H1 (cell line): Measurements from ENCODE around the gene CFAP210. TPM values are rescaled to one million over a fixed set of nuclear protein-coding genes. Genes with fewer than 3 reads are reported as not detected.

Experiments used
- CTCF ChIA-PET: fragments of 300-600 bp; sonication (Branson Sonifier 250); formaldehyde crosslinking; loops from one replicate; lab custom pipeline; 2021; ENCODE audit not compliant: partially characterized antibody; lab: Charles Lee
- POLR2A ChIA-PET: fragments of 300-600 bp; sonication (Branson Sonifier 250); formaldehyde crosslinking; loops from one replicate; lab custom pipeline; 2021; ENCODE audit warnings: inconsistent platforms; ENCODE audit not compliant: partially characterized antibody; lab: Charles Lee
- DNase-seq, 2 experiments: peaks; one replicate each; pipeline versions ENCODE4 v3.0.0 to v3.0.0-alpha.2; 2010 to 2022; ENCODE audit warnings: low spot score in 2 of 2, low read depth in 1 of 2, mixed read lengths in 1 of 2
- FAIRE-seq: peaks from 2 replicates; lab custom pipeline; 2011; peaks lifted over from hg19 to GRCh38; lab: Jason Lieb, UNC
- H2AFZ ChIP-seq: 2 replicates; pipeline ENCODE4 v1.8.1; 2012; ENCODE audit warnings: low read length, inconsistent platforms
- H2AK5ac ChIP-seq: 2 replicates; pipeline ENCODE4 v1.6.1; 2013; ENCODE audit warnings: low read depth, low read length
- H2BK120ac ChIP-seq: replicated peaks from 2 replicates; pipeline ENCODE3; 2013; ENCODE audit warnings: low read depth, low read length, inconsistent platforms
- H2BK12ac ChIP-seq: 2 replicates; pipeline ENCODE4 v1.6.1; 2013; ENCODE audit warnings: low read depth, low read length
- H2BK15ac ChIP-seq: 2 replicates; pipeline ENCODE4 v1.6.1; 2013; ENCODE audit warnings: low read length
- H2BK20ac ChIP-seq: 2 replicates; pipeline ENCODE4 v1.6.1; 2013; ENCODE audit warnings: low read length
- H2BK5ac ChIP-seq: 2 replicates; pipeline ENCODE4 v1.6.1; 2013; ENCODE audit warnings: low read depth, low read length
- H3K14ac ChIP-seq: 2 replicates; pipeline ENCODE4 v1.6.1; 2013; ENCODE audit warnings: inconsistent platforms; ENCODE audit not compliant: insufficient read length
- H3K18ac ChIP-seq: 2 replicates; pipeline ENCODE4 v1.6.1; 2013; ENCODE audit warnings: low read length; ENCODE audit errors: extremely low read depth
- H3K23ac ChIP-seq: 2 replicates; pipeline ENCODE4 v1.6.1; 2013; ENCODE audit warnings: inconsistent platforms; ENCODE audit not compliant: insufficient read length
- H3K23me2 ChIP-seq: 2 replicates; pipeline ENCODE4 v1.6.1; 2013; ENCODE audit warnings: low read depth, low read length
- H3K27ac ChIP-seq: 2 replicates; pipeline ENCODE4 v1.6.1; 2011; ENCODE audit warnings: low read depth, low read length, inconsistent platforms
- H3K27me3 ChIP-seq, 4 experiments: replicated peaks in 1 of 4; 1 replicate in 1 of 4; 2 replicates in 3 of 4; pipeline versions ENCODE4 v1.6.1 to v1.8.1; 2011 to 2013; ENCODE audit warnings: low read length in 3 of 4, mild to moderate bottlenecking in 3 of 4, inconsistent platforms in 2 of 4, mixed read lengths in 2 of 4, moderate library complexity in 1 of 4; ENCODE audit not compliant: control insufficient read depth in 3 of 4, insufficient read depth in 3 of 4; ENCODE audit errors: extremely low read depth in 1 of 4
- H3K36me3 ChIP-seq, 4 experiments: 2 replicates each; pipeline versions ENCODE4 v1.6.1 to v1.8.1; 2011 to 2013; ENCODE audit warnings: mild to moderate bottlenecking in 4 of 4, low read length in 3 of 4, moderate library complexity in 2 of 4, control low read depth in 1 of 4, inconsistent platforms in 1 of 4; ENCODE audit not compliant: insufficient read depth in 4 of 4, control insufficient read depth in 2 of 4
- H3K4ac ChIP-seq: replicated peaks from 2 replicates; pipeline ENCODE3; 2013; ENCODE audit warnings: low read length, low read depth, mixed read lengths, inconsistent platforms; ENCODE audit not compliant: insufficient read length
- H3K4me1 ChIP-seq, 4 experiments: replicated peaks in 1 of 4; 1 replicate in 1 of 4; 2 replicates in 3 of 4; pipeline versions ENCODE4 v1.6.1 to v1.8.1; 2011 to 2013; ENCODE audit warnings: low read length in 3 of 4, inconsistent platforms in 2 of 4, mixed read lengths in 1 of 4; ENCODE audit not compliant: insufficient read depth in 4 of 4, control insufficient read depth in 3 of 4
- H3K4me2 ChIP-seq, 2 experiments: 2 replicates each; pipeline versions ENCODE4 v1.6.1 to v1.8.1; 2011 to 2013; ENCODE audit warnings: low read depth in 2 of 2, low read length in 2 of 2, control low read depth in 1 of 2, inconsistent platforms in 1 of 2, mild to moderate bottlenecking in 1 of 2; ENCODE audit not compliant: insufficient read depth in 1 of 2
- H3K4me3 ChIP-seq, 4 experiments: fragments of 200-600, 300-600 bp in 1 of 4; sonication (generic), shearing (Covaris generic), sonication (Bioruptor Twin) in 1 of 4; 2 replicates each; pipeline versions ENCODE4 v1.5.1 to v1.8.1; 2011 to 2016; ENCODE audit warnings: low read length in 4 of 4, low read depth in 3 of 4, control low read depth in 2 of 4, inconsistent platforms in 2 of 4, mild to moderate bottlenecking in 2 of 4, mixed read lengths in 1 of 4, moderate library complexity in 1 of 4; ENCODE audit not compliant: insufficient read depth in 2 of 4; ENCODE audit errors: extremely low read depth in 1 of 4
- H3K56ac ChIP-seq: replicated peaks from 2 replicates; pipeline ENCODE3; 2013; ENCODE audit warnings: low read depth, mild to moderate bottlenecking, mixed read lengths, low read length, inconsistent platforms; ENCODE audit not compliant: insufficient read length
- H3K79me1 ChIP-seq: 2 replicates; pipeline ENCODE4 v1.6.1; 2013; ENCODE audit warnings: low read depth, low read length, control low read depth
- H3K79me2 ChIP-seq, 2 experiments: 2 replicates each; pipeline versions ENCODE4 v1.6.1 to v1.8.1; 2012 to 2013; ENCODE audit warnings: low read length in 2 of 2, mild to moderate bottlenecking in 2 of 2, inconsistent platforms in 1 of 2; ENCODE audit not compliant: insufficient read depth in 2 of 2, control insufficient read depth in 1 of 2
- H3K9ac ChIP-seq, 4 experiments: replicated peaks in 1 of 4; 1 replicate in 1 of 4; 2 replicates in 3 of 4; pipeline versions ENCODE4 v1.6.1 to v1.8.1; 2011 to 2013; ENCODE audit warnings: low read depth in 3 of 4, low read length in 3 of 4, control low read depth in 2 of 4, mild to moderate bottlenecking in 2 of 4, moderate library complexity in 2 of 4, inconsistent platforms in 1 of 4; ENCODE audit errors: extremely low read depth in 1 of 4
- H3K9me3 ChIP-seq, 2 experiments: 2 replicates each; pipeline versions ENCODE4 v1.6.1 to v1.8.1; 2012 to 2013; ENCODE audit warnings: mild to moderate bottlenecking in 2 of 2, moderate library complexity in 2 of 2, control low read depth in 1 of 2, inconsistent platforms in 1 of 2, low read depth in 1 of 2, low read length in 1 of 2, mixed read lengths in 1 of 2; ENCODE audit not compliant: insufficient read depth in 2 of 2
- H4K20me1 ChIP-seq, 2 experiments: replicated peaks in 1 of 2; 2 replicates each; pipeline versions ENCODE3 to v1.8.1; 2011 to 2013; ENCODE audit warnings: inconsistent platforms in 2 of 2, low read length in 2 of 2, mild to moderate bottlenecking in 1 of 2; ENCODE audit not compliant: insufficient read depth in 2 of 2, control insufficient read depth in 1 of 2
- H4K5ac ChIP-seq: 2 replicates; pipeline ENCODE4 v1.6.1; 2013; ENCODE audit warnings: low read length, low read depth, mixed read lengths, inconsistent platforms; ENCODE audit not compliant: insufficient read length
- H4K8ac ChIP-seq: 2 replicates; pipeline ENCODE4 v1.8.0; 2013; ENCODE audit warnings: mild to moderate bottlenecking, moderate library complexity, low read length, inconsistent platforms; ENCODE audit not compliant: insufficient read depth; ENCODE audit errors: extremely low read depth
- H4K91ac ChIP-seq: replicated peaks from 2 replicates; pipeline ENCODE3; 2013; ENCODE audit warnings: low read length, mixed read lengths, inconsistent platforms; ENCODE audit not compliant: insufficient read length
- EZH2 ChIP-seq: fragments of 200-600 bp; sonication (generic); IDR thresholded peaks from 2 replicates; pipeline ENCODE4 v1.7.1; 2012; ENCODE audit warnings: low read depth, mild to moderate bottlenecking, moderate library complexity, low read length, inconsistent platforms; ENCODE audit not compliant: severe bottlenecking
- GABPA ChIP-seq: IDR thresholded peaks from 2 replicates; pipeline ENCODE4 v1.6.1; 2011; ENCODE audit warnings: mild to moderate bottlenecking, low read length, moderate library complexity, borderline replicate concordance; ENCODE audit not compliant: insufficient read depth
- HDAC2 ChIP-seq, 2 experiments: fragments of 300-600 bp in 1 of 2; sonication (generic) in 1 of 2; IDR thresholded peaks; 2 replicates each; pipeline ENCODE4 v1.6.1; 2011 to 2012; ENCODE audit warnings: low read depth in 2 of 2, low read length in 2 of 2, mild to moderate bottlenecking in 2 of 2, moderate library complexity in 2 of 2, borderline replicate concordance in 1 of 2, inconsistent platforms in 1 of 2
- JUN ChIP-seq: IDR thresholded peaks from 2 replicates; pipeline ENCODE4 v1.6.1; 2011; ENCODE audit warnings: low read depth, mild to moderate bottlenecking, improper control_type of control experiment, low read length
- POLR2AphosphoS5 ChIP-seq: IDR thresholded peaks from 2 replicates; pipeline ENCODE4 v1.6.1; 2011; ENCODE audit warnings: low read depth, low read length
- RFX5 ChIP-seq: IDR thresholded peaks from 2 replicates; pipeline ENCODE4 v1.6.1; 2011; ENCODE audit warnings: low read depth, low read length, improper control_type of control experiment, borderline replicate concordance
- RNF2 ChIP-seq: fragments of 200-900, 300-1000 bp; sonication (generic); IDR thresholded peaks from 2 replicates; pipeline ENCODE4 v1.7.1; 2016; ENCODE audit warnings: borderline replicate concordance, low read depth, mild to moderate bottlenecking, antibody characterized with exemption, low read length; ENCODE audit not compliant: poor library complexity, severe bottlenecking; ENCODE audit errors: missing control alignments
- SAP30 ChIP-seq: fragments of 300-600 bp; sonication (generic); IDR thresholded peaks from 2 replicates; pipeline ENCODE4 v1.7.1; 2012; ENCODE audit warnings: low read length, moderate library complexity, mild to moderate bottlenecking, inconsistent platforms; ENCODE audit not compliant: insufficient read depth, insufficient replicate concordance
- SIN3A ChIP-seq, 2 experiments: IDR thresholded peaks in 1 of 2; conservative IDR thresholded peaks in 1 of 2; 2 replicates each; pipeline ENCODE4 v1.6.1; 2011 to 2012; ENCODE audit warnings: low read length in 2 of 2, improper control_type of control experiment in 1 of 2, low read depth in 1 of 2, mild to moderate bottlenecking in 1 of 2
- SIRT6 ChIP-seq: IDR thresholded peaks from one replicate; pipeline ENCODE4 v1.7.1; 2012; ENCODE audit warnings: low read length, inconsistent platforms
- ZNF274 ChIP-seq: IDR thresholded peaks from 2 replicates; pipeline ENCODE4 v1.7.0; 2012; ENCODE audit warnings: low read length, borderline replicate concordance; ENCODE audit errors: extremely low read depth
- WGBS, 2 experiments: shearing (Covaris generic) in 1 of 2; methylation state at CpG; one replicate each; pipeline versions ENCODE4 v1.1.6 to v1.1.7; 2013 to 2015; ENCODE audit warnings: low lambda C conversion rate in 2 of 2, mixed read lengths in 2 of 2, inconsistent platforms in 1 of 2, low coverage in 1 of 2, missing lambda C conversion rate in 1 of 2; ENCODE audit not compliant: insufficient replicate concordance in 2 of 2, insufficient coverage in 1 of 2, insufficient read length in 1 of 2; ENCODE audit errors: extremely low coverage in 1 of 2, missing lambda C conversion rate in 1 of 2; 5-methylcytosine and 5-hydroxymethylcytosine counted together
- polyA plus RNA-seq, 7 experiments: library from polyadenylated mRNA; depleted of rRNA in 3 of 7; stranded (reverse) in 5 of 7; unstranded in 2 of 7; fragments of >200 nt in 5 of 7; fragments of 200-250 nt in 2 of 7; gene quantifications; 1 replicate in 5 of 7; 2 replicates in 1 of 7; 4 replicates in 1 of 7; pipeline versions ENCODE4 v1.2.1 to v1.2.3, GENCODE V29; 2011 to 2013; ENCODE audit warnings: missing spikeins in 2 of 7, mixed read lengths in 2 of 7
- total RNA-seq: library from RNA; stranded (reverse); fragmentation: NEBNext Ultra II Directional; extraction: Animal tissue kit (Norgen Biotek cat#: 25700); gene quantifications from 2 replicates; pipeline ENCODE4 v1.2.1, GENCODE V29; 2021
- TF ChIP-seq, protein P1 (sequence below): IDR thresholded peaks from 2 replicates; pipeline ENCODE4 v1.6.1; 2012; ENCODE audit warnings: inconsistent platforms

Gene CFAP210
- total and polyA plus RNA-seq, 2 of the 8 experiments (the other 6 are each of a cell fraction or from before 2014, with no cell fraction given), result 0.06 to 0.37 TPM

DNA sequence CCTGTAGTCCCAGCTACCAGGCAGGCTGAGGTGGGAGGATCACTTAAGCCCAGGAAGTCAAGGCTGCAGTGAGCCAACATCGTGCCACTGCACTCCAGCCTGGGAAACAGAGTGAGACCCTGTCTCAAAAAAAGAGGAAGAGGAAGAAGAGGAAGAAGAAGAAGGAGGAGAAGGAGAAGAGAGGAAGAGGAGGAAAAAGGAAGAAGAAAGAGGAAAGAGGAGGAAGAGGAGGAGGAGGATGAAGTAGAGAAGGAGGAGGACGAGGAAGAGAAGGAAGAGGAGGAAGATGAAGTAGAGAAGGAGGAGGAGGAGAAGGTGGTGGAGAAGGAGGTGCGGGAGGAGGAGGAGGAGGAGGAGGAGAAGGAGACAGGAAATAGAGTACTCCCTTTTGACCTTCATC lies 38.0 kb downstream of the CFAP210 start:
- 85 to 97% methylated on average over 2 to 3 of the region's 3 CpGs for WGBS, 2 experiments
- no peak overlapping the region for H3K9ac ChIP-seq
- no peak overlapping the region for H3K4ac ChIP-seq
- H2BK15ac ChIP-seq, result no peak overlapping the region
- H3K4me3 ChIP-seq, result no peak overlapping the region
- no peak overlapping the region for H2BK120ac ChIP-seq
- no peaks in the 10 kb centered on the region for H3K36me3 ChIP-seq
- H2BK20ac ChIP-seq, result no peak overlapping the region
- no peak overlapping the region for H2AK5ac ChIP-seq
- H3K14ac ChIP-seq, result no peak overlapping the region
- H4K91ac ChIP-seq, result no peak overlapping the region
- no peaks in the 10 kb centered on the region for H3K27me3 ChIP-seq
- no peaks in the 10 kb centered on the region for H3K4me1 ChIP-seq
- no peak overlapping the region for H3K4me2 ChIP-seq
- no peak overlapping the region for H3K23ac ChIP-seq
- H3K79me2 ChIP-seq, result no peaks in the 10 kb centered on the region
- H3K18ac ChIP-seq, result no peak overlapping the region
- no peak overlapping the region for H2BK12ac ChIP-seq
- no peak overlapping the region for H2AFZ ChIP-seq
- no peaks in the 10 kb centered on the region; the same call in 1 of the 2 replicates for H3K23me2 ChIP-seq
- no peak overlapping the region for H3K27ac ChIP-seq
- H3K9me3 ChIP-seq, result no peaks in the 10 kb centered on the region
- no peak overlapping the region for H4K8ac ChIP-seq
- no peak overlapping the region for H2BK5ac ChIP-seq
- POLR2A ChIA-PET, result no interaction called here
- no peak overlapping the region for H3K56ac ChIP-seq
- DNase-seq (no peak), FAIRE-seq (no peak)
- H3K79me1 ChIP-seq, result no peaks in the 10 kb centered on the region
- no peak overlapping the region for H4K5ac ChIP-seq
- H4K20me1 ChIP-seq, result no peaks in the 10 kb centered on the region
- CTCF ChIA-PET, result interaction anchor here (0.7 to 1.5 kb wide), 2 partner anchors 8 to 21 kb away, joined by 4 to 5 read pairs; no protein-coding TSS in a partner anchor
- TF ChIP-seq EZH2, result no peak
- TF ChIP-seq RFX5, result no peak
- TF ChIP-seq RNF2, result no peak
- TF ChIP-seq POLR2AphosphoS5, result no peak
- TF ChIP-seq, protein P1, sequence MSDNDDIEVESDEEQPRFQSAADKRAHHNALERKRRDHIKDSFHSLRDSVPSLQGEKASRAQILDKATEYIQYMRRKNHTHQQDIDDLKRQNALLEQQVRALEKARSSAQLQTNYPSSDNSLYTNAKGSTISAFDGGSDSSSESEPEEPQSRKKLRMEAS, result no peak
- no peak for TF ChIP-seq SIRT6
- no peak for TF ChIP-seq ZNF274
- TF ChIP-seq JUN, result no peak
- TF ChIP-seq HDAC2 (IDR thresholded peaks at IDR 0.05; ENCODE audit: borderline replicate concordance in 1 of 2, low read depth in 2 of 2, low read length in 2 of 2), result no peak
- no peak for TF ChIP-seq SAP30
- TF ChIP-seq GABPA, result no peak
- no peak for TF ChIP-seq SIN3A (conservative IDR thresholded peaks at IDR 0.05 in 1 of 2, IDR thresholded peaks at IDR 0.05 in 1 of 2; ENCODE audit: low read depth in 1 of 2, low read length in 2 of 2)
